ENCODE measurements around the gene PRODH2.
"Not testable (repeated sequence)": the region's sequence is repeated elsewhere in the genome, so short reads cannot be mapped to it uniquely, and the experiment has no call there.

The PRODH2 gene

DNA sequence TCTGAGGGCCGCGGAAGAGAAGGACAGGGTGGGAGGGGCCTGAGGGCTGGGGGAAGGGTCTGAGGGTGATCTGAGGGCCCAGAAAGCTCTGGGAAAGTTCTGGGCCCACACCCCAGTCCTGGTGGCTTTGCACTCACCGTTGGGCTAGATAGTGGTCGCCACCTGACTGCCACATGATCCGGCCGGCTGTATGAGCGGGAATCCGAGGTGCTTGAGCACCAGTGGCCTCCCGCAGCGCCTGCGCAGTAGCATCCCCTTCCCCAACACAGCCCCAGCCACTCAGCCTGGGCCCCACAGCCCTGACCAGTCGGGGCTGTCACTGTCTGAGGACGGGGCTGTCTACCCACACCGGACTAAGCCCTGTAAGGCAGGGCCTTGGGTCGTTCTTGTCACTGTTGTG, 15.0 kb downstream of the PRODH2 start:
- DNase-seq = no peak

DNA sequence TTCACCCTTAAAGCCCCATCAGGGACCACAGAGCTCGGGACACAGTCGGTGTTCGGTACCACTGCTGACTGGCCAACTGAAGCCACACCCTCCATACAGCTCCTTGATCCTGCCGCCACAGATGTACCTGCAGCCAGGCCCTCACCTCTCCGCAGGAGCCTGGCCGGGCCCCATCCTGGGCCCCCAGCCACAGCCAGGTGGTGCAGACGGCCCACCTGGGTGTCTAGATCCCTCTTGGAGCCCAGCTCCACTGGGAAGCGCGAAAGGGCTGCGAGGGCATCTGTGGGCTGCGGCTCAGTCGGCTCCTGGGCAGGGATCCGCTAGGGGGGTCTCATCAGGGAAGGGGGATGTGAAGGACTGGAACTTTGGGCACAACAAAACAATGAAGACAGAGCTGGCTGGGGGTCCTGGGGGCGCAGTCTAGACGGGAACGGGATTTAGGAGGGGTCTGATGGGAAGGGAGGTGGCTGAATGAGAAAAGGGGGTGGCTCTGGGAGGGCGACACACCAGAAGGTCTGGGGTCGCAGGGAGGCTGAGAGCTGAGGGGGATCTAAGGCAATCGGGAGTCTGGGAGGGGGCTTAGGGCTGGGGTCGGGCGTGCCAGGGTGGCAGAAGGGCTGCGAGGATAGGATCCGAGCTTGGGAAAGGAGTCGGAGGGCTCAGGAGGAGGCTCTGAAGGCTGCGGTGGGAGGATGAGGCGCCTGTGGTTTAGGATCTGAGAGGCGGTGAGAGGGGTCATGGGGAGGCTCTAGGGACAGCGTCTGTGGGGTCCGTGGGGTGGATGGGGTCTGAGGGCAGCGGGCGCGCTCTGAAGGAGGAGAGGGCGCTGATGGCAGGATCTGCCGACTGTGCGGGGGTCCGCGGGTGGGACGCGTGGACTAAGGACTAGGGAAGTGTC, 15.8 kb downstream of the PRODH2 start:
- DNase-seq = no peak

DNA sequence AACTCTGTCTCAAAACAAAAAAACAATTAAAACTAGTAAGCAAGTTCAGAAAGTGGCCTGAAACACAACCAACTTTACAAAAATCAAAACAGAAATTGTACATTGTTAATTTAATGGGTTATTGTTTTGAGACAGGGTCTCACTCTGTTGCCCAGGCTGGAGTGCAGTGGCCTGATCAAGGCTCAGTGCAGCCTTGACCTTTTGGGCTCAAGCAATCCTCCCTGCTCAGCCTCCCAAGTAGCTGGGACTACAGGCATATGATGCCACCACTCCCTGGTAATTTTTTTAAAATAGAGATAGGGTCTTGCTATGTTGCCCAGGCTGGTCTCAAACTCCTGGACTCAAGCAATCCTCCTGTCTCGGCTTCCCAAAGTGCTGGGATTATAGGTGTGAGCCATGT, 17.1 kb downstream of the PRODH2 start:
- not testable (repeated sequence) for DNase-seq

DNA sequence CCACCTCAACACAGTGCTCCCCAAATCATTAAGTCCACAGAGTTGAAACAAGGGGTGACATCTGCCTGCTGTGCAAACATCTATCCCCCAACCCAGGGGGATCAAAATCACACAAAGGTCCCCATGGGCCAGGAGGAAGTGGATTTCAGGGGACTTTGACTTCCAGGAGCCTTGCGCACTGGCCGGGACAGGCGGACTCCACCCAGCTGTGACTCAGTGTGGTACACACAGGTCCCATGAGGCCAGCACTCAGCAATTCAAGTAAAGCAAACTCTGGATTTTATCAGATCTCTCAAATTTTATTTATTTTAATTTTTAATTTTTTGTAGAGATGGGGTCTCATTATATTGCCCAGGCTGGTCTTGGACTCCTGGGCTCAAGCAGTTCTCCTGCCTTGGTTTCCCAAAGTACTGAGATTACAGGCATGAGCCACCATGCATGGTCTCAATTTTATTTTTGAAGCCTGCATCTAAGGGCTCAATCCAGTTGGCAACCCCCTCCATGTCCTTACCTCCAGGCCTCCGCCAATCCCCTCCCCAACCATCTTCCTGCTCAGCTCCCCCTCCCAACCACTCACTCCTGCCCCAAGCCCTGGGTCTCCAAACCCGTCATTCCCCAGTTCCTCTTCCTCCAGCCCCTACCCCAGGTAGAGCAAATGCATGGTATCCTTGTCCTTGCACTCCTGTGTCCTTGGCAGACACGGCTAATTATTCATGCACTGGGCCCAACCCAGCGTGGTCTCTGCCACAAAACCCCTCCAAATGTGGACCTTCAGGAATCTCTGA, 19.1 kb downstream of the PRODH2 start:
- no peak for DNase-seq

DNA sequence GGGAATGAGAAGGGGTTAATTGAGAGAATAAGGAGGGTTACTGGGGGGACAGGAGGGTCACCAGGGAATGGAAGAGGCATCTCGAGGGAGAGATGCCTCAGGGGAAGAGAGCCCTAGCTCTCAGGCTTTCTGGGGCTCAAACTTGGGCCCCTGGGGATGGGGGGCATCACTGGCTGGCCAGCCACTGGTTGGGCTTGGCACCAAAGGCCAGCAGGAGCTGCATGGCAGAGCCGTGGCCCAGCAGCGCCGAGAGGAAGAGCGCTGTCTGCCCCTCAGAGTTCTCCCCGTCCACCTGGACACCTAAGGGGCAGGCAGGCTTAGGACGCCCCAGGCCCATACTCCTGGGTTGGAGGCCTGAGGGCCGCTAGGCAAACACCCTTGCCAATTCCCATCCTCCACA, 19.8 kb downstream of the PRODH2 start:
- DNase-seq = no peak

DNA sequence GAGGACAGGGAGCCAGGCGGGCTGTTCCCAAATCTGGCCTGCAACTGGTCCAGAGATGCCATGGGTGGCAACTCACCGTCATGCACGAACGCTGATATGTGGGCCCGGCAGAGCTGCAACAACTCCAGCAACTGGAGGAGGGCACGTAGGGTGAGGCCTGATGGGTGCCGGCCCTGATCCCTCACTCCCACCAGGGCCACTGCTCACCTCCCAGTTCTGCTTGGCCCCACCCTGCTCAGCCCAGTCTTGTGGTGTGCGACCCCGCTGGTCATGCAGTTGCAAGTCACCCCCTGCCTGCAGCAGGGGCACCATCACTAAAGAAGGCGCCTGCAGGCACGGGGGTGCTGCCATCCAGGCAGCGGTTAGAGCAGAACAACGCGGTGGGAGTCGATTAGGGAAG, 20.3 kb downstream of the PRODH2 start:
- DNase-seq = no peak

DNA sequence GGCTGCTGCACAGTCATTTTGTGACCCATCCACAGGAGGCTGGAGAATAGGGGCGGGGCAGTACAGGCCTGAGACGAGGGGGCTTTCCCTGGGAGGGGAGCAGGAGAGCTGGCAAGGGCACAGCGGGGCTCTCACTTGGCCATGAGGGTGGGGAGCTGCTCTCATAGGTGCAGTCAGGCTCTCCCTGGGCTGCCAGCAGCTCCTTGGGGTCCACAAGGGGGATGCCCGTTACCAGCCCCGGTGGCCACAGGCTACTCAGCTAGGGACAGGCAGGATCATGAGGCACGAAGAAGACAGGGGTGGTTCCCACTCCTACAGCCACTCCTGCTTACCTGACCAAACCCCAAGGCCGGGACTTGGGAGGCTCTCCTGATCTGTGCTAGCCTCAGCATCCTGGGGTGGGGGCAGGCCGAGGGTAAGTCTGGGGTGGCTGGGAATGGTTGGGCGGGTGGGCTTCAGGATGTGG, 20.8 kb downstream of the PRODH2 start:
- DNase-seq = no peak

DNA sequence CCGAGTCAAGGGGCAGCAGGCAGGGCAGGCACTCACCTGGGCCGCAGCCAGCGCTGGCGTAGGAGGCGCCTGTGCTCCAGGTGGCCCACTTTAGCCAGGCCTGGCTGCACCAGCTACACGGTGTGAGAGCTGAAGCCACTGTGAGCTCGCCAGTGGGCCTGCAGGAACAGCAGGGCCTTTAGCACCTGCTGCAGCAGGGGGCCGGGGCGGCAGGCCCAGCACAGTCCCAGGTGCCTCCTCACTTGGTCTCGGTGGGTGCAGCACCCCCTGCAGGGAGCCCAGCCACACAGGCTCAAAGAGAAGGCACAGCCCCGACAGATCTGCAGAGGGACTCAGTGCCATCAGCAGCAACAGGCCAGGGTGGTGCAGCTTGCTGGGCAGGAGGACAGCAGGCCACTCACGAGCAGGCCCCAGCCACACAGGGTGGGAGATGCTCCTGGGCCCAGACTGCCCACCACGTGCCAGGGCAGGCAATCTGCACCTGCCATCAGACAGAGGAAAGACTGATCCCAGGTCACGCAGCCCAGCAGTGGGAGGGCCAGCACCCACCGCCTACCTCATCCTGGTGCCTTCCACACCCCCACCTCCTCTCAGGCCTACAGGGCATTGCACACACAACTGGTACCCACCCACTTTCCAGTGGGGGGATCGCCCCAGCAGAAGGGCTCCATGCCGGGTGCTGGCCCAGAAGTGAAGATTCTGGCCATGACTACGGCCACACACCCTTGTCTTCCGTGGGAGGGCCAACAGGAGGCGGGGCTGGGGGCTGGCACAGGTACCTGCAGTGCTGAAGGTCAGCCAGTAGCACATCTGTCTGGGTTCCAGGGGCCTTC, 21.4 kb downstream of the PRODH2 start:
- DNase-seq = no peak

DNA sequence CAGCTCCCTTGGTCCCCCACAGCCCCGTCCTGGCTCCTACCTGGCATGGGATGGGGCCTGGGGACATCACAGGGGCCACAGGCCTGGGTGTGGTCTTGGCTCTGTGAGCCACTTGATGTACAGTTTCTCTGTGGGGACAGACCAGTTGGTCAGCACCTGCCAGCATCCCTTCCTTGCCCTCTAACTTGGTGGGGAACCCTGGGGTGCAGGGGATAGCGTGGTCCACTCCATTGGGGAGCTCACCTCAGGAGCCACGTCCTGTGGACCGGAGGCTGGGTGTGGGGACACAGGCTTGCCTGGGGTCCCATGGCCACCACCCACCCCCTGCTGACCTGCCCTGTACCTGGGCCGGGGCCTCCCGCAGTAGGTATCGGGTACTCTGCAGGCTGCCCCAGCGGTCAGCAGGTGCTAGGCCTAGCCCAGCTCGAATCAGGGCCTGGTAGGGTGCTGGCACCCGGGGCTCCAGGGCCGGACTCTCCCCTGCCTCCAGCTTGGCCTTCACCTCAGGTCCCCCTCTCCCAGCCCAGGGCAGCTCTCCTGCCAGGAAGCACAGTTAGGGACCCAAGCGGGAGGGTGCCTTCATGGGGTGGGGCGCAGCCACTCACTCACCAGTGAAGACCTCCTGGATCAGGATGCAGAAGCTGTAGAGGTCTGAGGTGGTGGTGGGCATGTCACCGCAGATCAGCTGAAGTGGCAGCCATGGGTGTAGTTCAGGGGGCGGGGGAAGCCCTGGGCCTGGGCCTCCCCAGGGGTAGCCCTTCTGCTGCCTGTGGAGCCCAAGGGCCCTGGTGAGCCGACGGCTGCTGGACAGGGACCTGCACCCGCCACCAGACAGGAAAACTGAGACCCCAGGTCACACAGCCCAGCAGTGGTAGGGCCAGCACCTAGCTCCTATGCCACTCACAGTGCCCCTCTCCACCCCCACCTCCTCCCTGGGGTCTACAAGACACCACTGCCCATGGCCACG, 22.4 kb downstream of the PRODH2 start:
- no peak for DNase-seq

DNA sequence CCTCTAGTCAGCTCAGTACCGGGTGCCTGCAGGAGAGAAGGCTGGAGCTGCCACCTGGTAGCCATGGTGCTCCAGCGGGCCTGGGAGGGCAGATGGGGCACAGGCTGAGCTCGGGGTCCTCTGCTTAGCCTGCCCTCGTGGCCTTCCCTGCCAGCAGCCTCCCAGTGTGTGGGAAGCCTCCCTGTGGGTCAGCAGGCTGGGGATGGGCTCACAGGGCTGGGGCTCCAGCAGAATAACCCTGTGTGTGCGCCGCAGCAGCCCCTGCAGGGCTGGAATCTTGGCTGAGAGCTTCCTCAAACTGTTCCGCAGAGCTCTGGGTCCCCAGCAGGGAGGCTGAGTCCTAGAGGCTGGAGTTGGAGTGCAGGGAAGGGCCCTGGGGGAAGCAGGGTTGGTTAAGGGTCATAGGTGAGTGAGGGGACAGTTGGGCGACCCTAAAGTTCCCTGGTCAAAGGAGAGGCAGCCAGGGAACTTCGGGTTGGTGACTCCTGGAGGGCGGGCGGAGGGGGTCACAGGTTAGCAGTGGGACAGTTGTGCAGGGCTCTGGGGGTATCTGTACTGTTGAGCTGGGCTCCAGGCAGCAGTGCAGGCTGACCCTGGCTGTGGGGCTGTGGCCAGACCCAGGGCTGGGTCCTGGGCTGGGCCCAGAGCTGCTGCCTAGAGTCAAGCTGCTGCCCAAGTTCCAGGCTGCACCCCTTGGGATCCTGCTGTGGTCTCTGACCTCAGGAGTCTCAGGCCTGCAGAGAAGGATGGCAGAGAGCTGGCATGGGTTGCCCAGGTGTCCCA, 23.3 kb downstream of the PRODH2 start:
- no peak for DNase-seq

DNA sequence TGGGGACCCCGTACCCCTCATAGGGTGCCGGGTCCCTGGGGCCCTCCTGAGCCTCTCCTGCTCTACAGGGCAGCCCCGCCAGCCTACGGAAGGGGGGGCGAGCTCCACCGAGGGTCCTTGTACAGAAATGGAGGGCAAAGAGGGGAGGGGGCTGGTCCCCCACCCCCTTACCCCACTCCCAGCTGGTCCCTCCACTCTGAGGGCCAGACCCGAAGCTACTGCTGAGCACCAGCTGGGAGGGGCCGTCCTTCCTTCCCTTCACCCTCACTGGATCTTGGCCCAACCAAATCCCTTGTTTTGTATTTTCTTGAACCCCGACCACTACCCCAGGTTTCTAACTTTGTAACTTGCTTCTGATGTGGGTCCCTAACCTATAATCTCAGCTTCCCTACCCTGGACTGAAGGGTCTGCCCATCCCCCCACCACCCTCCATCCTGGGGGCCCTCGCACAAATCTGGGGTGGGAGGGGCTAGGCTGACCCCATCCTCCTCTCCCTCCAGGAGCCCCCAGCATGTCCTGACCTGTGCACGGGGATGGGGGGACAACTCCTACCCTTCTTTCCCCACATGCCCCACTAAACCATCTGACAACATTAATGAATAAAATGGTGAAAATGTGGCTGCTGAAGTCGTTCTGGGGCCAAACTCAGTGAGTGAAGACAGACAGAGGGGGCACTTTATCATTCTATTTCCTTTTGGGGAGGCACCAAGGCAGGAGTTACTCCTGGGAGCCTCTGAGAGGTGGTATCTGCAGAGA, 24.3 kb downstream of the PRODH2 start:
- DNase-seq = no peak

DNA sequence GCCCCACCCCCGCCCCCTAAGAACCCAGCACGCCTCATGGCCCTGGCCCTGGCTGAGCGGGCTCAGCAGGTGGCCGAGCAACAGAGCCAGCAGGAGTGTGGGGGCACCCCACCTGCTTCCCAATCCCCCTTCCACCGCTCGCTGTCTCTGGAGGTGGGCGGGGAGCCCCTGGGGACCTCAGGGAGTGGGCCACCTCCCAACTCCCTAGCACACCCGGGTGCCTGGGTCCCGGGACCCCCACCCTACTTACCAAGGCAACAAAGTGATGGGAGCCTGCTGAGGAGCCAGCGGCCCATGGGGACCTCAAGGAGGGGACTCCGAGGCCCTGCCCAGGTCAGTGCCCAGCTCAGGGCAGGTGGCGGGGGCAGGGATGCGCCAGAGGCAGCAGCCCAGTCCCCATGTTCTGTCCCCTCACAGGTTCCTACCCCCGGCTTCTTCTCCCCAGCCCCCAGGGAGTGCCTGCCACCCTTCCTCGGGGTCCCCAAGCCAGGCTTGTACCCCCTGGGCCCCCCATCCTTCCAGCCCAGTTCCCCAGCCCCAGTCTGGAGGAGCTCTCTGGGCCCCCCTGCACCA, 25.3 kb downstream of the PRODH2 start:
- DNase-seq = no peak

DNA sequence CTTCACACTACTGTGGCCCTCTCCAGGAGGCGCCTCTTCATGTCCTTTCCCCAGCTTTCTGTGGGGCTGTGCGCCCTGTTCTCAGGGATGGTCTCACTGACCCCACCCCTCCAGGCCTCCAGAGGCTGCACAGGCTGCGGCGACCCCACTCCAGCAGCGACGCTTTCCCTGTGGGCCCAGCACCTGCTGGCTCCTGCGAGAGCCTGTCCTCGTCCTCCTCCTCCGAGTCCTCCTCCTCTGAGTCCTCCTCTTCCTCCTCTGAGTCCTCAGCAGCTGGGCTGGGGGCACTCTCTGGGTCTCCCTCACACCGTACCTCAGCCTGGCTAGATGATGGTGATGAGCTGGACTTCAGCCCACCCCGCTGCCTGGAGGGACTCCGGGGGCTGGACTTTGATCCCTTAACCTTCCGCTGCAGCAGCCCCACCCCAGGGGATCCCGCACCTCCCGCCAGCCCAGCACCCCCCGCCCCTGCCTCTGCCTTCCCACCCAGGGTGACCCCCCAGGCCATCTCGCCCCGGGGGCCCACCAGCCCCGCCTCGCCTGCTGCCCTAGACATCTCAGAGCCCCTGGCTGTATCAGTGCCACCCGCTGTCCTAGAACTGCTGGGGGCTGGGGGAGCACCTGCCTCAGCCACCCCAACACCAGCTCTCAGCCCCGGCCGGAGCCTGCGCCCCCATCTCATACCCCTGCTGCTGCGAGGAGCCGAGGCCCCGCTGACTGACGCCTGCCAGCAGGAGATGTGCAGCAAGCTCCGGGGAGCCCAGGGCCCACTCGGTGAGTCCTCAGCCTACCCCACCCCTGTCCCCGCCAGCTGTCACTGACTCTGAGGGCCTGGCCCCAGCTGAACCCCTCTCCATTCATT, 26.1 kb downstream of the PRODH2 start:
- DNase-seq = no peak

DNA sequence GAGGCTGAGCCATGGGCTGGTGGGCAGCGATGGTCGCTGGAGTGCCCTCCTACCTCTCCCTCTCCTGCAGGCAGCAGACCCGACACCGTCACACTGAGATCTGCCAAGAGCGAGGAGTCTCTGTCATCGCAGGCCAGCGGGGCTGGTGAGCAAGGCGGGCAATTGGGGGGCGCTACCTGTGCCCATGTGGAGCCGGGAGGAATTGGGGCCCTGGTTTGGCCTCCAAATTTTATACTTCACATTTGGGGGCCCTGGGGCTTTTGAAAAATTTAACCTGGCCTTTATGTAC, 27.4 kb downstream of the PRODH2 start:
- DNase-seq = no peak

DNA sequence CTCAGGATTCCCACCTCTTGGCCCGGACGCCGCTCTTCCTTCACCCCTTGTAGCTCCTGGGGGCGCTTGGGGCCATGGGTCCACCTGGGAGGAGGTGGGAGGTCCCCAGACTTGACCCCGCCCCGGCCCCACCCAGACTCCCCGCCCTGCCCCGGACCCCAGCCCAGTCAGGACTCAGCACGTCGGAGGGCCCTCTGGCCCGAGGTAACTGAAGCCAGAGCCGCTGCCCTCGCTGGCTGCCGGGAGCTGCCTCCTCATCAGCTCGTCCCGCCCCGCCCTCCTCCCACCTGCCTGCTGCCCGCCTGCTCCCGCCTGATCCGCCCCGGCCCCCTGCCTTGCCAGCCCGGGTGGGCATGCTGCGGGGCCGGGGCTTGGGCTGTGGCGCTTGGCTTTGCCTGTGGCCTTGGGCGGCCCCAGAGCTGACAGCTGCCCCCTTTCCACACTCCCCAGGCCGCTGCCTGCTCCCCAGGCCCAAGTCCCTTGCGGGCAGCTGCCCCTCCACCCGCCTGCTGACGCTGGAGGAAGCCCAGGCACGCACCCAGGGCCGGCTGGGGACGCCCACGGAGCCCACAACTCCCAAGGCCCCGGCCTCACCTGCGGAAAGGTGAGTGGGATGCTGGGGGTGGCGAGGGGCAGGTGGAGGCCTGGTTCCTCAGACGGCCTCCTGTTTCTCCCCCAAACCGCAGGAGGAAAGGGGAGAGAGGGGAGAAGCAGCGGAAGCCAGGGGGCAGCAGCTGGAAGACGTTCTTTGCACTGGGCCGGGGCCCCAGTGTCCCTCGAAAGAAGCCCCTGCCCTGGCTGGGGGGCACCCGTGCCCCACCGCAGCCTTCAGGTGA, 27.9 kb downstream of the PRODH2 start:
- DNase-seq = no peak

DNA sequence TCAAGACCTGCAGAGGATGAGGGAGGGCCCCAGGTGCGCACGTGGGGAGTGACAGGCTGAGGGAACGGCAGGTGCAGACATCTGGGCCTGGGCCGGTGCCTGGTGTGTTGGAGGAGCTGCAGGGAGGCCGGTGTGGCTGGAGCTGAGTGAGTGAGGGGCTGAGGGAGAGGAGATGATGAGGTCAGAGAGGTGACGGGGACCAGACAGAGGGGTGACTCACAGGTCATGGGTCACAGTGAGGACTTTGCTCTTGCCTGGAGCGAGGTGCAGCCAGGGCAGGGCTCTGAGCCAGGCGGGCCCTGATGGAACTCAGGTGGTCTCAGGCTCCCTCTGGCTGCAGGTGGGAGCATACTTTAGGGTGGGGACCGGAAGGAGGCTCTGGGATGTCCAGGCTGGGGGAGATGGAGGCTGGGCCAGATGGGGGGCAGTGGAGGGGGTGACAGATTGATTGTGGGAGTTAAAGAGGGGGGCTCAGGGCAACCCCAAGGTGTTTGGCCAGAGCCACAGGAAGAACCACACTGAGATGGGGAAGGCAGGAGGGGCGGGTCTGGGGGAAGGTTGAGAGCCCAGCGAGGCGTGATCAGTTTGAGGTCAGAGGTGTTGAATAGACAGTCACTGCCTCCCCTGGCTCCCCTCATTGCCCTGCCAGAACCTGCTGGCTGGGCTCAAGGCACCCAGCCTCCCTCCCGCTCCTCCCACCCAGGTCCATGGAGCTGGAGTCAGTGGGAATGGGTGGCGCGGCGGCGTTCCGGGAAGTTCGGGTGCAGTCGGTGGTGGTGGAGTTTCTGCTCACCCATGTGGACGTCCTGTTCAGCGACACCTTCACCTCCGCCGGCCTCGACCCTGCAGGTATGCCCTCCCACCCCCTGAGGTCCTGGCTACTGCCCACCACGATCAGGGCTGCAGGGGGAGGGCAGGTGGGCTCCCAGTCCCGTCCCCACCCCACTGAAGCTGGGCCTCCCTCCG, 28.9 kb downstream of the PRODH2 start:
- no peak for DNase-seq
